T-helper 1 cell (primary cell): Measurements from ENCODE around the gene ANKRD12.

Experiments used
- DNase-seq, 5 donors: peaks; one replicate each; pipeline ENCODE4 v3.0.0-alpha.2; 2012 to 2020

Gene ANKRD12

GRCh38 chr18:9296233-9297006 lies 159.8 kb downstream of the ANKRD12 start:
- DNase-seq: no peak

DNA sequence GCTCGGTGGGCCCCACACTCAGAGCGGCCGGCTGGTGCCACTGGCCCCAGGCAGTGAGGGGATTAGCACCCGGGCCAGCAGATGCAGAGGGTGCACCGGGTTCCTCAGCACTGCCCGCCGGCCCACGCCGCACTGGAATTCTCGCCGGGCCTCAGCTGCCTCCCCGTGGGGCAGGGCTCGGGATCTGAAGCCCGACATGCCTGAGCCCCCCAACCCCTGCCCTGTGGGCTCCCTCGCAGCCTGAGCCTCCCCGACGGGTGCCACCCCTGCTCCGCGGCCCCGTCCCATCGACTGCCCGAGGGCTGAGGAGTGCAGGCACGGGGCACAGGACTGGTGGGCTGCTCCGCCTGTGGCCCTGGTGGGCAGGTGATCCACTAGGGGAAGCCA lies 160.4 kb downstream of the ANKRD12 start:
- peak in 1 of 5 donors; percentile 12 for DNase-seq

GRCh38 chr18:9304388-9305070 lies 167.9 kb downstream of the ANKRD12 start:
- no peak for DNase-seq

- DNase-seq: no peak
These were observed 182.8 kb downstream of the ANKRD12 start for GRCh38 chr18:9319333-9319732.

DNA sequence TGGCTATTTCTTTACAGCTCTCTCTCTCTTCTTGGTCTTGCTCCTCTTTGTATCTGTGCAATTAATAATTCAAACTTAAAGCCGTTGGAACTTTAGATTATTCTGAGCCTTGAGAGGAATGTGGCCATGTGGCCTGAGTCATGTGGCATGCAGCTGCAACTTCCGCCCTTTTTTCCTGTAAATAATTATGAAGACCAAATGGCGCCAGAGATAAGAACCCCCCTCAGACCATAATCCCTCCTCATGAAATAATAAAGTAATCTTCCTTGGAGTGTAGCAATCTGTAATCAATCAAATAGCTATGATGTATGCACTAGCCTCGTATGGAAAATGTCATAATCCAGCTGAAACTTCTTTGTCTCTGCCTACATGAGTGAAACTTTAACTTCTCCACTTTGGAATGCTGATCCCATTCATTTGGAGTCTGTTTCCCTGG lies 184.5 kb downstream of the ANKRD12 start:
- no peak for DNase-seq

GRCh38 chr18:9321736-9322135 lies 185.2 kb downstream of the ANKRD12 start:
- DNase-seq: no peak

- DNase-seq: no peak
These were observed 186.2 kb downstream of the ANKRD12 start for GRCh38 chr18:9322744-9323143.

GRCh38 chr18:9323750-9324445 lies 187.3 kb downstream of the ANKRD12 start:
- DNase-seq: no peak

DNA sequence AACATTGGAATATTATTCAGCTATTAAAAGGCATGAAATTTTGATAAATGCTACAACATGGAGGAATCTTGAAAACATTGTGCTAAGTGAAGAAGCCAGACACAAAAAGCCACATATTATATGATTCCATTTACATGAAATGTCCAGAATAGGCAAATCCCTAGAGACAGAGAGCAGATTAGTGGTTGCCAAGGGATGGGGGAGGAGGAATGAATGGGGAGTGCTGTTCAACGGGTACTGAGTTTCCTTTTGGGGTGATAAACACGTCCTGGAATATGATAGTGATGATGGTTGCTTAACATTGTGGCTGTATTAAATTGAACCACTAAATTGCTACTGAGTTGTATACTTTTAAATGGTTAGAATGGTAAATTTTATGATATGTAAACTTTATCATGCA lies 189.1 kb downstream of the ANKRD12 start:
- DNase-seq: no peak

DNA sequence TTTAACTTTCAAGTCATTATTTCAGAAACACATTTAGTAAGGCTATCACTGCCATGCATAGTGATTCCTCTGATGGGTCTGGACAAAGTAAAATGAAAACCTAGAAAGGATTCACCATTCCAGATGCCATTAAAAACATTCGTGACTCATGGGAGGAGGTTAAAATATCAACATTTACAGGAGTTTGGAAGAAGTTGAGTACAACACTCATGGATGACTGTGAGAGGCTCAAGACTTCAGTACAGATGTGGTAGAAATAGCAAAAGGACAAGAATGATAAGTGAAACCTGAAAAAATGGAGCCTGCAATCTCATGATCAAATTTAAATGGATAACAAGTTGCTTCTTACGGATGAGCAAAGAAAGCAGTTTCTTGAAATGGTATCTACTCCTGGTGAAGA lies 192.2 kb downstream of the ANKRD12 start:
- no peak for DNase-seq

DNA sequence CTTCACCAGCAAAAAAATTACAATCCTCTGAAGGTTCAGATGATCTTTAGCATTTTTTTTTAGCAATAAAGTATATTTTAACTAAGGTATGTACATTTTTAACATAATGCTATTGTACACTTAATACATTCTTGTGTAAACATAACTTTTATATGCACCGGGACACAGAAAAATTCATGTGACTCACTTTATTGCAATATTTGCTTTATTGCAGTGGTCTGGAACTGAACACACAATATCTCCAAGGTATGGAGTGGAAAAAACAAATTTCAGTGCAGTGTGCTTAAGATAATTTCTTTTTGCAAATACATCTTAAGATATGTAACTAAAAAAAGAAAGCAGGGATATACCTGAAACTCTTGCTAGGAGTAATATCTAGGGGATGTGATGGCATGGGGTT lies 192.9 kb downstream of the ANKRD12 start:
- DNase-seq: no peak

DNA sequence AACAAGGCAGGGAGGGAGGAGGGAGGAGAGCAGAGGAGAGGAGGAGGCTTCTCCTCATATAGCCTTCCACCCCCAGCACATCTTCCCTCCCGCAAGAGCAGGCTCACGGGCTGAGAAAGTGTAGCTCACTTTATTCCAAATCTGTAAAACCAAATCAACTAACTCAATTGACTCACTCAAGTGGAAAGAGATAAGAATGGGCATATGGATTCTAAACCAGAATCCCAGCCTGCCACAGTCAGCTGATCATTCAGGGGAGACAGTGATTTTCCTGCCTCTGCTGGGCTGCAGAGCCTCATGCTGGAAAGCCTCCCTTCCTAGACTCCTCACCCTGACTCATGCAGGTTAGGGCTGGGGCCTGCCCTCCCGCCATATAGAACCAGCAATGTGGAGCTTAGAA lies 193.8 kb downstream of the ANKRD12 start:
- DNase-seq: no peak

GRCh38 chr18:9333441-9334328 lies 197.1 kb downstream of the ANKRD12 start:
- peak in 3 of 5 donors; percentile 2 to 21 (median 12) for DNase-seq

DNA sequence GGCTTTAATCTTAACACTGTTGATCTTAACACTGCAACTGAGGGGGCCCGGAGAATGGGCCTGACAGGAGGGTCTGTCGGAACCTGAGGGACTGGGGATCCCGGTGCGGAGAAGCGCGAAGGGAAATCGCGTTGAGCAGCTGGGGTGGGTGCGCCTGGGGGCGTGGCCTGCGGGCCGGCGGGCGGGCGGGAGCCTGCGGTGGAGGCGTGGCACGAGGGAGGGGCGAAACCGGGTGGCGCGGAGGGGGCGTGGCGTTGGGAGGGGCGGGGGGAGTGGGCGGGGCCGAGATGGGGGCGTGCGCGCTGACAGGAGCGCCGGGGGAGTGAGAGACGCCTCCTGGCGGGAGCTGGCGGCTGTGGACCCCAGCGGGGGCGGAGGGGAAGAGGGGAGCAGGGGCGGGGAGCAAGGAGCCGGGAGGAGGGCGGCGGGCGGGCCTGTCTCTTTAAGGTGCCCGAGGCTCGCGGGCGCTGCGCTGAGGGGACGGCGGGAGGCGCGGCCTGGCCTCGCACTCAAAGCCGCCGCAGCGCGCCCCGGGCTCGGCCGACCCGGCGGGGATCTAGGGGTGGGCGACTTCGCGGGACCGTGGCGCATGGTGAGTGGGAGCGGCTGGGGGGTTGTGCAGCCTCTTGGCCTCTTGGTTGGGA lies 197.9 kb downstream of the ANKRD12 start, which contains the start of gene TWSG1:
Gene TWSG1 (plus strand): TSS at position 445 of the 644 bp plus-strand sequence. CDS start 2,457 bp downstream, outside the sequence.
- DNase-seq: peak; percentile 90 to 94 (median 92)

- DNase-seq: peak in 4 of 5 donors; percentile 9 to 48 (median 28)
These were observed 198.6 kb downstream of the ANKRD12 start for GRCh38 chr18:9334973-9335696.
